Fibroblast of lung (primary cell): Measurements from ENCODE around the gene DCPS. TPM values are rescaled to one million over a fixed set of nuclear protein-coding genes. Genes with fewer than 3 reads are reported as not detected.

Experiments
- DNase-seq, 2 donors: peaks; one replicate each; pipeline versions ENCODE4 v3.0.0 to v3.0.0-alpha.2; 2010; ENCODE audit warnings: low read depth in 2 of 2
- H2AFZ ChIP-seq: 2 replicates; pipeline ENCODE4 v1.5.1; 2012; ENCODE audit warnings: low read length, control low read depth, inconsistent platforms
- H3K27ac ChIP-seq: 2 replicates; pipeline ENCODE4 v1.5.1; 2011; ENCODE audit warnings: low read length, control low read depth; ENCODE audit not compliant: insufficient read depth
- H3K27me3 ChIP-seq: 2 replicates; pipeline ENCODE4 v1.5.1; 2011; ENCODE audit warnings: mild to moderate bottlenecking, low read length; ENCODE audit not compliant: control insufficient read depth, insufficient read depth
- H3K36me3 ChIP-seq: 2 replicates; pipeline ENCODE4 v1.5.1; 2011; ENCODE audit warnings: low read length; ENCODE audit not compliant: control insufficient read depth, insufficient read depth
- H3K4me1 ChIP-seq: 2 replicates; pipeline ENCODE4 v1.5.1; 2011; ENCODE audit warnings: low read length; ENCODE audit not compliant: control insufficient read depth, insufficient read depth; ENCODE audit errors: extremely low read depth
- H3K4me2 ChIP-seq: 2 replicates; pipeline ENCODE4 v1.5.1; 2011; ENCODE audit warnings: low read length, control low read depth; ENCODE audit not compliant: insufficient read depth; ENCODE audit errors: extremely low read depth
- H3K4me3 ChIP-seq, 4 experiments: fragments of 200-600 bp in 1 of 4; sonication (generic) in 1 of 4; replicated peaks in 1 of 4; 2 replicates each; pipeline ENCODE4 v1.5.1; 2011 to 2016; ENCODE audit warnings: low read length in 4 of 4, low read depth in 3 of 4, mild to moderate bottlenecking in 3 of 4, control low read depth in 2 of 4, inconsistent platforms in 1 of 4, mixed read lengths in 1 of 4; ENCODE audit not compliant: insufficient read depth in 1 of 4; ENCODE audit errors: control extremely low read depth in 1 of 4
- H3K79me2 ChIP-seq: 2 replicates; pipeline ENCODE4 v1.5.1; 2012; ENCODE audit warnings: mild to moderate bottlenecking, low read length, inconsistent platforms; ENCODE audit not compliant: control insufficient read depth, insufficient read depth
- H3K9ac ChIP-seq: 2 replicates; pipeline ENCODE4 v1.5.1; 2011; ENCODE audit warnings: mild to moderate bottlenecking, low read length, control low read depth; ENCODE audit not compliant: insufficient read depth
- H3K9me3 ChIP-seq: 2 replicates; pipeline ENCODE4 v1.5.1; 2012; ENCODE audit warnings: low read depth, low read length; ENCODE audit not compliant: control insufficient read depth, insufficient read depth
- H4K20me1 ChIP-seq: 2 replicates; pipeline ENCODE4 v1.5.1; 2011; ENCODE audit warnings: low read length; ENCODE audit not compliant: control insufficient read depth, insufficient read depth; ENCODE audit errors: extremely low read depth
- EZH2 ChIP-seq: IDR thresholded peaks from 2 replicates; pipeline ENCODE4 v1.5.1; 2012; ENCODE audit warnings: low read length, control low read depth, mild to moderate bottlenecking; ENCODE audit errors: missing control alignments
- polyA plus RNA-seq, 2 donors: library from polyadenylated mRNA; depleted of rRNA in 1 of 2; stranded (reverse) in 1 of 2; unstranded in 1 of 2; fragments of >200 nt; gene quantifications; 2 replicates each; pipeline ENCODE4 v1.2.1, GENCODE V29; 2011 to 2012; ENCODE audit warnings: missing spikeins in 1 of 2
- total RNA-seq: library from RNA; depleted of rRNA; stranded (reverse); fragments of >200 nt; gene quantifications from 2 replicates; pipeline ENCODE4 v1.2.1, GENCODE V29; 2014
- TF ChIP-seq, protein P1 (sequence below), 2 donors: IDR thresholded peaks in 1 of 2; conservative IDR thresholded peaks in 1 of 2; 1 replicate in 1 of 2; 2 replicates in 1 of 2; pipeline ENCODE4 v1.5.1; 2011 to 2012; ENCODE audit warnings: low read length in 2 of 2, control low read depth in 1 of 2, inconsistent platforms in 1 of 2, low read depth in 1 of 2, mild to moderate bottlenecking in 1 of 2

The DCPS gene
- total and polyA plus RNA-seq, 2 donors (not counting 1 experiment from before 2014, with no cell fraction given) = 13.0 to 22.7 TPM

- Histone ChIP-seq H3K4me2 (no peak overlapping the region), H3K79me2 (no peaks in the 10 kb centered on the region), H4K20me1 (no peaks in the 10 kb centered on the region), H3K4me1 (peaks cover 3% of the 10 kb centered on the region), H3K27me3 (no peaks in the 10 kb centered on the region), H3K4me3 (no peak overlapping the region), H3K27ac (no peak overlapping the region), H3K36me3 (peaks cover 12% of the 10 kb centered on the region), H3K9me3 (no peaks in the 10 kb centered on the region), H3K9ac (no peak overlapping the region), H2AFZ (no peak overlapping the region)
- no peak for DNase-seq
- TF ChIP-seq, protein P1, sequence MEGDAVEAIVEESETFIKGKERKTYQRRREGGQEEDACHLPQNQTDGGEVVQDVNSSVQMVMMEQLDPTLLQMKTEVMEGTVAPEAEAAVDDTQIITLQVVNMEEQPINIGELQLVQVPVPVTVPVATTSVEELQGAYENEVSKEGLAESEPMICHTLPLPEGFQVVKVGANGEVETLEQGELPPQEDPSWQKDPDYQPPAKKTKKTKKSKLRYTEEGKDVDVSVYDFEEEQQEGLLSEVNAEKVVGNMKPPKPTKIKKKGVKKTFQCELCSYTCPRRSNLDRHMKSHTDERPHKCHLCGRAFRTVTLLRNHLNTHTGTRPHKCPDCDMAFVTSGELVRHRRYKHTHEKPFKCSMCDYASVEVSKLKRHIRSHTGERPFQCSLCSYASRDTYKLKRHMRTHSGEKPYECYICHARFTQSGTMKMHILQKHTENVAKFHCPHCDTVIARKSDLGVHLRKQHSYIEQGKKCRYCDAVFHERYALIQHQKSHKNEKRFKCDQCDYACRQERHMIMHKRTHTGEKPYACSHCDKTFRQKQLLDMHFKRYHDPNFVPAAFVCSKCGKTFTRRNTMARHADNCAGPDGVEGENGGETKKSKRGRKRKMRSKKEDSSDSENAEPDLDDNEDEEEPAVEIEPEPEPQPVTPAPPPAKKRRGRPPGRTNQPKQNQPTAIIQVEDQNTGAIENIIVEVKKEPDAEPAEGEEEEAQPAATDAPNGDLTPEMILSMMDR (conservative IDR thresholded peaks at IDR 0.05 in 1 of 2, IDR thresholded peaks at IDR 0.05 in 1 of 2; ENCODE audit: low read depth in 1 of 2, low read length in 2 of 2) = no peak
- no peak for TF ChIP-seq EZH2
These were observed 47.6 kb upstream of the DCPS start for GRCh38 chr11:126256216-126256615.

DNA sequence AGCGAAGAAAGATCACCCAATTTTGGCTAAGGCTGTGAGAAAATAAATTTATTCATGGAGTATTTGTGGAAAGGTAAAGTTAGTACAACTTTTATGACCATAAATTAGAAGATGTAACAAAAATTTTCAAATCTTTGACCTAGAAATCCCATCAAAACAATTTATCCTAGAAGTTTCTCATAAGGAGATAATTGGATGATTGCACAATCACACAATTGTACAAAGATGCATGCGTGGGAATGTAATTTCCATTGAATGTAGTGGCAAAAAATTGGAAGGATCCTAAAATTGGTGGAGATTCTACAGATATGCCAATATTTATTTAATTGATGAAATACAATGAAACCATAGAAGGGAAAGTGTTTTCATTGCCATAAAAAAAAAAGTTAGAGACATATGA lies 46.7 kb upstream of the DCPS start:
- H3K9ac ChIP-seq = no peak overlapping the region
- no peak overlapping the region for H3K27ac ChIP-seq
- H3K27me3 ChIP-seq = no peaks in the 10 kb centered on the region
- no peak overlapping the region for H2AFZ ChIP-seq
- no peaks in the 10 kb centered on the region for H3K79me2 ChIP-seq
- no peaks in the 10 kb centered on the region for H4K20me1 ChIP-seq
- H3K4me1 ChIP-seq = peaks cover 3% of the 10 kb centered on the region
- H3K4me3 ChIP-seq = no peak overlapping the region
- DNase-seq = no peak
- H3K36me3 ChIP-seq = peaks cover 14% of the 10 kb centered on the region
- H3K4me2 ChIP-seq = no peak overlapping the region
- no peaks in the 10 kb centered on the region for H3K9me3 ChIP-seq
- TF ChIP-seq EZH2 = no peak
- TF ChIP-seq, protein P1 (conservative IDR thresholded peaks at IDR 0.05 in 1 of 2, IDR thresholded peaks at IDR 0.05 in 1 of 2; ENCODE audit: low read depth in 1 of 2, low read length in 2 of 2) = no peak

DNA sequence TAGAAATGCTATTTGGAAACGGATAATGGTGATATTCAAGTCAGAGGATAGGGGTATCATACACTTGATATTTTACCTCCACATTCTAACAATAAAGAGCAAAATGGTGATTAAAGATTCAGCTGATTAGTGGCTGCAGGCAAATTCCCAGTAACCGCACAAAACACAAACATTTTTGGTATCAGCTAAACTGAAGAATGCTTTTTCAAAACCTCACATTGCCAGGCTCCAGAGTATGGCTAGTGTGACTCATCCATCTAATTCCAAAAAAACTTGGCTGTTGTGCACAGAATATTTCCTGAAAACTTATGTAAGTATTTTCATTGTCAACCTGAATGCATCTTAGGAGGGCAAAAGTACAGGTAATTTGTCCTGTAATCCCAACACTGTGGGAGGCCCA lies 46.1 kb upstream of the DCPS start:
- no peak for TF ChIP-seq EZH2
- TF ChIP-seq, protein P1 (conservative IDR thresholded peaks at IDR 0.05 in 1 of 2, IDR thresholded peaks at IDR 0.05 in 1 of 2; ENCODE audit: low read depth in 1 of 2, low read length in 2 of 2) = no peak
- DNase-seq = peak; percentile 35 to 78
- no peak overlapping the region for H2AFZ ChIP-seq
- H3K4me1 ChIP-seq = peaks cover 3% of the 10 kb centered on the region
- no peak overlapping the region for H3K4me2 ChIP-seq
- no peak overlapping the region for H3K4me3 ChIP-seq
- H3K27me3 ChIP-seq = no peaks in the 10 kb centered on the region
- no peaks in the 10 kb centered on the region for H4K20me1 ChIP-seq
- no peak overlapping the region for H3K9ac ChIP-seq
- no peaks in the 10 kb centered on the region for H3K9me3 ChIP-seq
- H3K79me2 ChIP-seq = no peaks in the 10 kb centered on the region
- H3K27ac ChIP-seq = no peak overlapping the region
- peaks cover 13% of the 10 kb centered on the region for H3K36me3 ChIP-seq
